Right atrium auricular region (tissue), 2 donors: ENCODE data around the gene SEMA6C. TPM values are rescaled to one million over a fixed set of nuclear protein-coding genes. Genes with fewer than 3 reads are reported as not detected.
"Not testable (repeated sequence)": the region's sequence is repeated elsewhere in the genome, so short reads cannot be mapped to it uniquely, and the experiment has no call there.

Source experiments
- DNase-seq: peaks from one replicate; pipeline ENCODE4 v3.0.0-alpha.2; 2019; ENCODE audit warnings: low spot score
- H3K27ac ChIP-seq, 2 donors: fragments of 200-600 bp; sonication (generic); 1 replicate in 1 of 2; 2 replicates in 1 of 2; pipeline ENCODE4 v1.5.1; 2016 to 2019
- H3K27me3 ChIP-seq, 2 donors: fragments of 200-600 bp; sonication (generic); one replicate each; pipeline versions ENCODE4 v1.5.1 to v1.6.0; 2017 to 2019
- H3K36me3 ChIP-seq: fragments of 200-600 bp; sonication (generic); one replicate; pipeline ENCODE4 v1.5.1; 2016
- H3K4me1 ChIP-seq, 2 donors: fragments of 200-600 bp; sonication (generic); one replicate each; pipeline versions ENCODE4 v1.5.1 to v1.6.0; 2017 to 2019
- H3K4me3 ChIP-seq, 2 donors: fragments of 200-600 bp; sonication (generic); 1 replicate in 1 of 2; 2 replicates in 1 of 2; pipeline ENCODE4 v1.5.1; 2017 to 2019; ENCODE audit warnings: mild to moderate bottlenecking in 1 of 2, moderate library complexity in 1 of 2
- H3K9me3 ChIP-seq, 2 donors: fragments of 200-600 bp; sonication (generic); one replicate each; pipeline ENCODE4 v1.5.1; 2019
- CTCF ChIP-seq, 2 donors: fragments of 200-600 bp; sonication (generic); IDR thresholded peaks; one replicate each; pipeline ENCODE4 v1.5.1; 2019; ENCODE audit warnings: antibody characterized with exemption in 2 of 2
- total RNA-seq, 2 donors: library from RNA; depleted of rRNA; stranded (reverse); fragments of >200 nt; gene quantifications; one replicate each; pipeline ENCODE4 v1.1.0, GENCODE V29; 2016

The SEMA6C gene
- total RNA-seq, 2 donors from 2014 or later, result 40.0 to 60.7 TPM

GRCh38 chr1:151113877-151114276, 32.6 kb downstream of the SEMA6C start:
- Histone ChIP-seq H3K27ac (no peak overlapping the region), H3K4me1 (no peaks in the 10 kb centered on the region), H3K9me3 (no peaks in the 10 kb centered on the region), H3K4me3 (no peak overlapping the region), H3K27me3 (no peaks in the 10 kb centered on the region), H3K36me3 (peaks cover 35% of the 10 kb centered on the region)
- no peak for DNase-seq
- TF ChIP-seq CTCF (IDR thresholded peaks at IDR 0.05), result no peak

DNA sequence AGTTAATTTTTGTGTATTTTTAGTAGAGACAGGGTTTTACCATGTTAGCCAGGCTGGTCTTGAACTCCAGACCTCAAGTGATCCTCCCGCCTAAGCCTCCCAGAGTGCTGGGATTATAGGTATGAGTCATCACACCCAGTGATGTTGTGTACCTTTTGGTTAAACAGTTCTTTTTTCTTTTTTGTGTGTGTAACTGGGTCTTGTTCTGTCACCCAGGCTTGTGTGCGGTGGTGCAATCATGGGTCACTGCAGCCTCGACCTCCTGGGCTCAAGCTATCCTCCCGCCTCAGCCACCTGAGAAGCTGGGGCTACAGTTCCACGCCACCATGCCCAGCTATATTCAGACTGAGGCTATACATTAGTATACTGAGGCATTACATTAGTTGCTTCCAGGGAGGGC, 38.1 kb downstream of the SEMA6C start:
- no peak for DNase-seq
- no peak for TF ChIP-seq CTCF (IDR thresholded peaks at IDR 0.05)
- H3K27me3 ChIP-seq, result no peaks in the 10 kb centered on the region
- H3K4me1 ChIP-seq, result no peaks in the 10 kb centered on the region
- H3K9me3 ChIP-seq, result no peaks in the 10 kb centered on the region
- H3K36me3 ChIP-seq, result peaks cover 33% of the 10 kb centered on the region
- H3K27ac ChIP-seq, result no peak overlapping the region
- no peak overlapping the region for H3K4me3 ChIP-seq

GRCh38 chr1:151106894-151107293, 39.5 kb downstream of the SEMA6C start:
- Histone ChIP-seq H3K9me3 (no peaks in the 10 kb centered on the region), H3K36me3 (peaks cover 26% of the 10 kb centered on the region)
- no peak for TF ChIP-seq CTCF (IDR thresholded peaks at IDR 0.05)

GRCh38 chr1:151104630-151105029, 41.8 kb downstream of the SEMA6C start:
- no peak for TF ChIP-seq CTCF (IDR thresholded peaks at IDR 0.05)
- Histone ChIP-seq H3K9me3 (no peaks in the 10 kb centered on the region), H3K27me3 (no peaks in the 10 kb centered on the region), H3K36me3 (peaks cover 18% of the 10 kb centered on the region), H3K4me1 (no peaks in the 10 kb centered on the region), H3K4me3 (no peak overlapping the region), H3K27ac (no peak overlapping the region)
- DNase-seq, result no peak

More at GRCh38 chr1:151106894-151107293, 39.5 kb downstream of the SEMA6C start:
- Histone ChIP-seq H3K27ac (no peak overlapping the region), H3K4me1 (no peaks in the 10 kb centered on the region), H3K4me3 (no peak overlapping the region), H3K27me3 (no peaks in the 10 kb centered on the region)
- DNase-seq, result no peak

DNA sequence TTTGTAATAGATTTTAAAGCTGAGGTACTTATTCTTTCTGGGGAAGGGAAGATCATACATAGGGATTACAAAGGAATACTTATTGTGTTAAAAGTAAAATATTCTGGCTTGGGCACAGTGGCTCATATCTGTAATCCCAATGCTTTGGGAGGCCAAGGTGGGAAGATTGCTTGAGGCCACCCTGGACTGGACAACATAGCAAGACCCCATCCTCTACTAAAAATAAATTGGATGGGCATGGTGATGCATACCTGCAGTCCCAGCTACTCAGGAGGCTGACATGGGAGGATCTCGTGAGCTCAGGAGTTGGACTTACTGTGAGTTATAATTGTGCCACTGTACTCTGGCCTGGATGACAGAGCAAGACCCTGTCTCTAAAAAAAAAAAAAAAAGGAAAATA, 48.3 kb downstream of the SEMA6C start:
- Histone ChIP-seq H3K4me1 (no peaks in the 10 kb centered on the region), H3K36me3 (peaks cover 8% of the 10 kb centered on the region), H3K27ac (no peak overlapping the region), H3K27me3 (no peaks in the 10 kb centered on the region), H3K4me3 (no peak overlapping the region), H3K9me3 (no peaks in the 10 kb centered on the region)
- no peak for TF ChIP-seq CTCF (IDR thresholded peaks at IDR 0.05)
- DNase-seq, result no peak

DNA sequence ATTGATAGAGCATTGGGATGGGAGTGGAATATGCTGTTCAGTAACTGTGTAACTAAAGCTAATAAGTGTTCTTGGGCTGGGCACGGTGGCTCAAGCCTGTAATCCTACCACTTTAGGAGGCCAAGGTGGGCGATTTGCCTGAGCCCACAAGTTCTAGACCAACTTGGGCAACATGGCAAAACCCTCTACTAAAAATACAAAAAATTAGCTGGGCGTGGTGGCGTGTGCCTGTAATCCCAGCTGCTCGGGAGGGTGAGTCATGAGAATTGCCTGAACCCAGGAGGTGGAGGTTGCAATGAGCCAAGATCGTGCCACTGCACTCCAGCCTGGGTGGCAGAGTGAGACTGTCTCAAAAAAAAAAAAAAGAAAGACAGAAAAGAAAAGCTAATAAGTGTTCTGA, 49.0 kb downstream of the SEMA6C start:
- not testable (repeated sequence) for DNase-seq, H3K27me3 ChIP-seq, H3K4me3 ChIP-seq, H3K9me3 ChIP-seq, H3K36me3 ChIP-seq, H3K4me1 ChIP-seq, H3K27ac ChIP-seq
